GM19467 (cell line): ENCODE results near the gene MYLK.
"Not testable (repeated sequence)": the region's sequence is repeated elsewhere in the genome, so short reads cannot be mapped to it uniquely, and the experiment has no call there.

ENCODE experiments used
- ATAC-seq: cut with Tn5 transposase; IDR thresholded peaks from one replicate; pipeline ENCODE4 v1.9.1; 2021; ENCODE audit warnings: mild to moderate bottlenecking, moderate library complexity; ENCODE audit not compliant: unreplicated experiment

Gene MYLK

DNA sequence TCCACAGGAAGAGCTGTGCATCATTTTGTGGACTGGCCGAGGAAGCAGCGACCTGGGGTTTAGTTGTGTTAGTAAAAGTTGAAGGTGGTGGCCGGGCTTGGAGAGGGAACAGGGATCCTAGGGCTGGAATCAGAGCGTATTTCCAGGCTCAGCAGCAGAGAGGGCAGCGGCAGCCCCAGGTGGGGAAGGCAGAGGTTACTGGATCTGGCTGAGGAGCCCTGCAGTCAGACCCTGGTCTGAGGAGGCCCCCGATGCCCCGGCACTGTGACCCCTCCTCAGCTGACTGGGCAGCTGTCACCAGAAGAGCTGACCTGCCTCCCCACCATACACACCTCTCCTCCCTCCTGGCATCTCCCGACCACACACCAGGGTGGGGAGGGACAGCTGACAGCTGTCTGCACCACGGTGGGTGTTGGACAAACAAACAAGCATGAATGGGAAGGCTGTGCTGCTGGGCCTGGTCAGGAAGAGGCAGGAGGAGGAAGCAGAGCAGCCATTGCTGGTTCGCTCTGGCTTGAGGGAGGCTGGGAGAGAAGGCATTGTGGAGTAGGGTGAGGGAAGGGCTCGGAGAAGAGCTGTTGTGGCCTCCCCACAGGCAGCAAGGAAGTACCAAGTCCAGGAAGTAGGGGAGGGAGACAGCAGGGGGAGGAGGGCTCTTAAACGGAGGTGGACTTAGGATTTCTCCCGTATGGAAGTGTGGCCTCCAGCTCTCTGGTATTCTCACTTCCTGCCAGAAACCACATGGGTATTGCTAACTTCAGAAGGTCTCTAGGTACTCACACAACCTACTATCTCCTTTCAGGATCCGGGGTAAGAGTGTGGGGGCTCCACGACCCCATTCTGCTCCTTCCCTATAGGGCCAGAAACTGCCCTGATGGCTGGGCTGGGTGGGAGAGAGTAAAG lies 249.7 kb downstream of the MYLK start:
- no peak for ATAC-seq

DNA sequence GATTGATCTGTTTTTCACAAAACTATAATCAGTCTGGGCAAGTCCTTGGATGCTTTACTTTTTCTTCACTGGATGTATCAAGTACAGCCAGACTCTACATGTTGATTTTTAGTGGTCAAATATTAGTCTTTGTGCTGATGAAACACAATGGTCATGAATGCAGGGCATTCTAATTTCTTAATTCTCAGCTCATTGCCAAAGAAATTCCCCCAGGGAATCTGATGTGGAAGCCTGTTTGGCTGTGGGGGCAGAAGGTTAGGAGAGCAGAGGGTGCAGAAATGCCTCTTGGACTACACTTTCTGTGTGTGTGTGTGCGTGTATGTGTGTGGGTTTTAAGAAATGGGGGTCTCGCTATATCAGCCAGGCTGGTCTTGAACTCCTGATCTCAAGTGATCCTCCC lies 250.6 kb downstream of the MYLK start:
- ATAC-seq: no peak

GRCh38 chr3:123632161-123632655 lies 251.9 kb downstream of the MYLK start:
- no peak for ATAC-seq

- no peak for ATAC-seq
Measured at GRCh38 chr3:123629747-123630047, 254.4 kb downstream of the MYLK start.

DNA sequence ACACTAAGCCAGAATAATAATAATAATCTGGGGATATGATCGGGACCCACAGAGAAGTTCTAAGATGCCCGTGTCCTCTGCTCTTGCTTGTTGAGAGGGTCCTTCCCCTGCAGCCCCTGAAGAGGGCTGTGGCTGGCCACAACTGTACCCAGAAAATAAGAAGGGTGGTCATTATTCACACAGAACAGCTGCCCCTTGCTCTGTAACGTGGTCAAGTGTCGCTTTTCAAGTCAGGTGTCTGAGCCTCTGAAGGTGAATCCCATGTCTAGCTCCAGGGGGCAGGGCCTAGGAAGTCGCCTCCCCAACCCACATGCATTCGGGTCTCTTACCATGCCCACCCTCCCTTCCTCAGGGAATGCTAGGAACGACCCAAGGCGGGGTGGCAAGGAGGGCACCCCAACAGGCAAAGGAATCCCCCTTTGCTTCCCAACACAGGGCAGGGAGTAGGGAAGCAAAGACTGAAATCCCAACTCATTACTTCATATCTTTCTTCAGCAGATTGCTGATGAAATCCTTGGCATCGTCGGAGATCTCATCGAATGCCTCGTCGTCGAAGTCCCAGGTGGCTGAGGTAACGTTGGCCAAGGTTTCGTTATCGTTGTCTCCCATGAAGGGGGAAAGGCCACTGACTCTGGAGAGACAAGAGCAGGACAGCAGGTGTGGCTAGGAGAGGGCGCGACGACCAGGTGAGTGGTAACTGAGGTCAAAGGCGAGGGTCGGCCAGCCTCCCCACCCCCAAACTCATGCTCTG lies 255.0 kb downstream of the MYLK start:
- ATAC-seq: no peak

GRCh38 chr3:123627673-123628670 lies 256.2 kb downstream of the MYLK start:
- ATAC-seq: no peak

DNA sequence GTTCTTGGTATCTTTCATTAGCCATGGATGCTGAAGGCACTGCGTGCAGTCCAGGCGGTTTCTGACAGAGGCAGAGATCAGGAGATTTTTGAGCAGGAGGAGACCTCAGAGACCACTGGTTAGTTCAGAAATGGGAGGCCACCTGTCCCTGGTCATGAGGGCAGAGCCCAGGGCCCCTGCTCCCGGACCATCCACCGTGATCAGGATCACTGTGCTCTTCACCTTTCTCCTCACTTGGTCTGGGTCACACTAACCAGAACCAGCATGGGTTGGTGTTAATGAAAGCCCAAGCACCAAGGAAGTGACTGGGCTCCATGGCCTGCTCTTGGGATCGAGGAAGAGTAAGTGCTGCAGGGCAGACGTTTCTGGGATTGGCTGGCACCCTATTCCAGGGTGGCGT lies 257.3 kb downstream of the MYLK start:
- no peak for ATAC-seq

- ATAC-seq: no peak
Measured at GRCh38 chr3:123624302-123624701, 259.8 kb downstream of the MYLK start.

- no peak for ATAC-seq
Measured at GRCh38 chr3:123623346-123623880, 260.7 kb downstream of the MYLK start.

DNA sequence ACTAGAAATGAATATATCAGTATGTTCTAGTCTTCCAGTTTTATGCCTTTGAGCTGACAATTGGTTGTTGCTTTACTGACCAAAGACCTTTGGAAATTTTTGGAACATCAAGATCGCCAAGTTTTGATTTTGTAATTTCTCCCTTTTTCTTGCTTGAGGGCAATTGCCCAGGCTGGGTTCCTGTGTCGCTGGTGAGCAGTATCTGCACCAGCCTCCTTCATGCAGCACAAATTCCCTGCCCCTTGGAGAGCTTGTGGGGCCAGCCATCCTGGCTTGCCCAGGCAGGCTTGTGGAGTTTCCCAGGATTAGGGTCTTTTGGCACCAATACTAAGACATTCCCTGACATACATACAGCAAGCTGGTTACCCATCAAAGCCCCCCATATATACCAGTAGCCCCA lies 261.4 kb downstream of the MYLK start:
- ATAC-seq: no peak

DNA sequence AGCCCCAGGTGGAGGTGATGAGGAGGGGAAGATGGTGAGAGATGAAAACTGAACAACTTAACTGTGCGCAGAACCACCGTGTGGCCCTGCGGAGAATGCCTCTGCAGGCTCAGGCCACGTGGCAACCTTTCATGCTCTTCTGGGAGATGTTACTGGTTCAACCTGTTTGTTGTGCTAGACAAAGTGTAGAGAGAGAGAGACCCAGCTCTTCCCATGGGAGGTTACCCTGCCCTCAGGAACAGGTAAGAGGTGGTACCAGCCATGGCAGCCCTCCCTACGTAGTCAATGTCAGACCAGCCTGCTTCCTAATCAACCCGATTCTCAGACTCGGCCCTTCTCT lies 262.3 kb downstream of the MYLK start:
- ATAC-seq: no peak

GRCh38 chr3:123621186-123621849 lies 262.8 kb downstream of the MYLK start:
- ATAC-seq: no peak

DNA sequence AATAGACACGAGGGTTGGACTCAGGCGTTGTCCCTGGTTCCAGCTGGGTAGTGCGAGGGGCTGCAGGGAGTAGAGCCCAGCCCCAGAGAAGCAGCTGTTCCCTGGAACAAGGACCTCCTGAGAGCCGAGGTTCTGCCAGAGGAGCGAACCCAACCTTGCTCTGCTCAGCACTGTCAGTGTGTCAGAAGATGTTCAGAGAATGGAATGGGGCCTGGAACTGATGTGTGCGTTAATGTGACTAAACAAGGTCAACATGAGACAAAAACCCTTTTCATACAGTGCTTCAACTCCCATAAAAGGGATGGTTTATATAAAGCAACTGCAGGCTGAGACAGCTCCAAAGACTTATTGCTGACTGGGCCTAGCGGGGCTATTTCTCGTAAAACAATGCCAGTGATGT lies 263.8 kb downstream of the MYLK start:
- no peak for ATAC-seq

DNA sequence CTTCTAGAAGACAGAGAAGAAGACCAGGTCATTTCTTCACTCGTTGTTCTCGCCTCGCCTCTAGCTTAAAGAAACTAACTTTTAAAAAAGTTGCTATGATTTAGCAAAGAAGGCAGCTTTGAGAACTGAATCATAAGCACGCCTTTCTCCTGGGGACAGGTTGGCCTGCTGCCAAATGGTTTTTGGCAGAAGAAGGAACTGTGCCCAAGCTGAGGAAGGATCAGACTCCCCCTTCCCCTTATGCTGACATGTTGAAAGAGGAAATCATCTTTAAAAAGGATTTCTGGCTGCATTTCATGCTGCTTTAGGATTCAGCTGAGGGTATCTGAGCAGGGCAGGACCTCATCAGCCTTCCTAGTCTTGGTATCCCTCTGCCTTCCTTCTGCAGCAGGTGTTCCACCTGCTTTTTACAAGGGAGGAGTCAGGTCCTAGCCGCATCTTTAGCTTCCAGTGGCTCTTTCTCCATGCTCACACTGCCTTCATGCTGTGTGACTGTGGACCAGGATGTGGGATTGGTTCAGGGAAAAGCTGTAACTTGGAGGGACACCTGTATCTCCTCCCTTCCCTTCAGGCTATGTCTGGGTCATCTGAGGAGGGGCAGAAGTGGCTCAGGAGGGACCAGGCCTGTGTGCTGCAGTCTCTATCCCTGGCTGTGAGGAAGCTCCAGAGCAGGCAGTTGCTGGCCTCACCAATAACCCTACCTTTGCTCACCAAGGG lies 265.2 kb downstream of the MYLK start:
- no peak for ATAC-seq

DNA sequence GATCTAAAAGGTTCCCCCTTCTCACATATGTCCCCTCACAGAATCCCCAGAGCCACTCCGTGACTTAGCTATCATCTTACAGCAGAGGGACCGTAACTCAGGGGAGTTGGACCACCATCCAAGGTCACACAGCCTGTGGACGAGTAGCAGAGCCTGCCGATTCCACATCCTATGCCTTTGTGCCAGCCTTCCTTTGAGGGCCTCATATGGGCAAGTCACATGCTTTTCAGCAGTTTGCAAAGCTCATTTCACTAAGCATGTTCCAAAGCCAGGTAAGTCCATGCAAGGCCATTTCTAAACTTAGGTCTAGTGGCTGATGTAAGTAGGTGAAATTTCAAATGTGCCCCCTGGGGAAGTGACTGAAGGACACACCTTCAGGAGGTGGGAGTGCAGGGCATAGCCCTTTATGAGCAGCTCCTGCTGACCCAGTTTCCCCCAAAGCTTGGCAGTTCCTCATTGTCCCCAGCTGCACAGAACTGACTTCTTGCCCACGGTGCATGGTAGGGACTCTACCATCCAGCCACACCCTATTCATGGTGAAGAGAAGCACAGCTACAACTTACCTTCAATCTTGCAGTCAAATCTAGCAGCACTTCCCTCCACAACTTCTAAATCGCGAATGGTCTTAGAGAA lies 265.9 kb downstream of the MYLK start:
- ATAC-seq: no peak

- ATAC-seq: no peak
Measured at GRCh38 chr3:123616593-123616992, 267.5 kb downstream of the MYLK start.

- no peak for ATAC-seq
Measured at GRCh38 chr3:123613543-123613942, 270.6 kb downstream of the MYLK start.

GRCh38 chr3:123611674-123612073 lies 272.5 kb downstream of the MYLK start:
- ATAC-seq: not testable (repeated sequence)

DNA sequence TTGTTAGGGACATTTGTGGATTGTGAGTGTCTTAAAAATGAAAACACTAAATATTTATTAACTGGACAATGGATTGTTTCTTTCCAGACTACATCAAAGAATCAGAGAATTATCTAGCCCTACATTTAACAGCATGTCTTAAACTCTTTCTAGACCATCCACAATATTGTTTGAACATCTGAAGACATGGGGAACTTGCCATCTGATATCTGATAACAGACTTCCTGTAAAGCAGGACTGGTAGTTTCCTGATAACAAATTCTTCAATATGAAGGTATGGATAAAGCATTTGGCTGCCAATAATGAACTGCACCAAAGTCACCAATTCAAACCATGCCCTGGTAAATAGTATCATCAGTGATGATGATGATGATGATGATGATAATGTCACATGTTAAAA lies 273.1 kb downstream of the MYLK start:
- no peak for ATAC-seq
